HG02938 (cell line): ENCODE results near the gene COL18A1.

Experiments used
- ATAC-seq: cut with Tn5 transposase; IDR thresholded peaks from one replicate; pipeline ENCODE4 v1.9.1; 2021; ENCODE audit warnings: mild to moderate bottlenecking, moderate library complexity; ENCODE audit not compliant: unreplicated experiment

The COL18A1 gene

DNA sequence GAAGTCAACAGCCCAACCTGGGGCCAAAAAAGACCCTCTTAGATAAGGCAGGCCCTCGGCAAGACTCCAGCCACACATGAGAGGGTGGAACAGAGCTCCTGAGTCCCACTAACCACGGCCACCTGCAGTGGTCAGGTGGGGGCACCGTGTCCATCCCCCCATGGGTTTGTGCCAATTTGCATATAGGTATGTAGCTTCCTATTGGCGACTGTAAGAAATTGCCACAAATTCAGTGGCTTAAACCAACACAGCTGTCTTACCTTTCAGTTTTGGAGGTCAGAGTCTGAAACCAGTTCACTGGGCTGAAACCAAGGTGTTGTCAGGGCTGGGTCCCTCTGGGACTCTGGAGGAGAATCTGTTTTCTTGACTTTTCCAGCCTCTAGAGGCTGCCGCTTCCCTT, 59.3 kb downstream of the COL18A1 start:
- no peak for ATAC-seq

DNA sequence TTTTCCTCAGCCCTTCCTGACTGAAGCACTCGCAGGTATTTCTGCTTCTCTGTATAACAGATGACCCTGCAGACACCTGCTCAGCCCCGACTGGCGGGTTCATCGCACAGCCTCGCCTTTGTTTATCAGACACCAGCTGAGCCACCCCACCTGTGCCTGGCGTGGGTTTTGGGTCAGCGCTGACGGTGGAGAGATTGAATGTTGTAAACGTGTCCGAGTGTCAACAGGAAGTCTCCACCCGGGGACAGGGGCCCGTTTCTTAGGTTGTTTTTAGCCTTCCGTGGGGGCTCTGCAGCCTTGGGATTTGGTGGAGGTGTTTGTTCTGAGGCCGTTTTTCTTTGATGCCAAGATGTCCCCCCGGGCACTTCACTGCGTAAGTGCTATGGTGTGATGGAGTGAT, 60.1 kb downstream of the COL18A1 start:
- no peak for ATAC-seq

DNA sequence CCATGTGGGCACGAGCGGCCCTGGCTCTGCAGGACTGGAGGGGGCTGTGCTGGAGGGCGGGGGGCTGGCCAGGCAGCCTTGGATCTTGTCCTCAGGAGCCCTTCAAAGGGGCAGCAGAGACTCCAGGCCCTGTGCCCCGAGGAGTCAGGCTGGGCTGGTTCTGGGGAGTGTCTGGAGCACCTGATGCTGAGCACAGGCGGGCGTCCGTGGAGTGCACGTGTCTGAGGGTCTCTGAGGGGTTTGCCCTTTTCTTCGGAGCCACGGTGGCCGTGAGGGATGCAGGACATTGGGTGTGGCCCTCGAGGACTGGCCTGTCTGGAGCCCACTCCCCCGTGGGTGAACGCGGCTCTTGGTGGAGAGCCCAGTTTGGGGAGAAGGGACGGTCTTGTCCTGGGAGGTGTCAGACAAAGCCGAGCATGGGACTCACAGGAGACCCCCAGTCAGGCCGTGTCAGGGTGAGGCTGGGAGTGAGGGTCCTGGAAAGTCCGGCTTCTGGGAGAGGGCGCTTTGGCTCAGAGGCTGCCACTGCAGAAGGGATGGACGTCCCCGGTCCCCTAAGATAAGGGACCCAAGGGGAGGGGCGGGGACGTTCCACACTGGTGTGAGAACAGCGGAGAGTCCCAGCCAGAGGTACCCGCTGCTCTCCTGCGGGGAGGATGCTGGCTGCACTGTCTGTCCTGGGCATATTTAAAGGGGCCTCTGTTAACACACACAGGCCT, 60.8 kb downstream of the COL18A1 start:
- no peak for ATAC-seq

DNA sequence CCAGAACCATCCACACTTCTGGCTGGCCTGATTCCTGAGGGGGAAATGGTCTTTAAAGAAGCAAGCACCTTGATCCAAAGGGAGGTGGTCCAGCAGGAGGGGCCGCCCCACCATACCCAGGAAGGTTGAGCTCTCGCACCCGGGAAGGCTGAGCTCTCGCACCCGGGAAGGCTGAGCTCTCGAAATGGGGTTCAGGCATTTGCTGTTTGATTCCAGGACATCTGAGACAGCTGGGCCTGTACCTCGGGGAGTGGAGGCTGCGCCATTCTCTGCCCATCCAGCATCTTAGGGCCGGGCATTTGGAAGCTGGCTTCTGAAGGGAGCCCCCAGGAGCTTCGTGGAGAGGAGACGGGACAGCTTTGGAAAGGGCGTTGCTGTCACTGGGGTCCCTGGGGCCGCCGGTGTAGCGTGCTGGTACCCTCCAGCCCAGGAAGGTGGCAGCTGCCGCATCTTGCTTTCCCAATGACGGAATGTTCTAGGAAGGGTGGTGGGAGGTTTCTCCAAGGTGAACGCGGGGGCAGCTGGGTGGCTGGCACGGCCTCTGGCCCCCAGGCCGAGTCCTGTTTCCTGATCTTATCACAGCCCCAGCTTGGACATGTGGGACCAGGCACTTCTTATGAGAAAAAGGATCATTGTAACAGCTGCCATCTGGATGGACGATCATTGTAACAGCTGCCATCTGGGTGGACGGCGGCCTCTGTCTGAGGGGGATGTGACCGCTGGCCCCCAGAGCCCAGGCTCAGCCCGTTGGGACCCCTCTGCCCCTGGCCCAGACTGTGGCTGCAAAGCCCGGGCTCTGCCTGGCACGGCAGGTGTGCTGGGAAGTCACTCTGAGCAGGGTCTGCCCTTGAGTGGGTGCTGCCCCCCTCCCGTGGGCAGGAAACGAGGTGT, 61.6 kb downstream of the COL18A1 start:
- no peak for ATAC-seq

DNA sequence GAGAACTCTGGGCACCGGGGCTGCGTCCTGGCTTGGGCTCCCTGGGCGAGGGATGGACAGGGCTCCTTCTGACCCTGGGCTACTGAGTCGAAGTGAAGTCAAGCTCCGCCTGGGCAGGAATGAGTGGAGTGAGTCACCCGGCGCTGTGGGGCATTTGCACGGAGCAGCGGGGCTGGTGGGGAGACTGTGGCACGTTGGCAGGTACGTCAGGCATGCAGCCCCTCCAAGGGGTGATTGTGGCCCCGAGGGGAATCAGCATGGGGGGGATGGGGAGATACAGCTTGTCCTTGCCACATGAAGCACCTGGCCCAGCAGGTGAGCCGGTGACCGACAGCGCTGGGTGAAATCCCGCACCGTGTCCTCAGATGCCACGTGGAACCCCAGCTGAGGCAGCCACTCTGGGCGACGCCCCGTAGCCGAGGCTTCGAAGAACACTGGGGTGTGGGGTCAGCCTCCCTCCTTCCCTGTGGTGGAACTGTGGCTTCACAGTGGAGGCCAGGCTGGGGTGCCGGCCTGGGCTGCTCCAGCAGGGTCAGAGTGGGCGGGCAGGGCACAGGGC, 62.3 kb downstream of the COL18A1 start:
- ATAC-seq: no peak

DNA sequence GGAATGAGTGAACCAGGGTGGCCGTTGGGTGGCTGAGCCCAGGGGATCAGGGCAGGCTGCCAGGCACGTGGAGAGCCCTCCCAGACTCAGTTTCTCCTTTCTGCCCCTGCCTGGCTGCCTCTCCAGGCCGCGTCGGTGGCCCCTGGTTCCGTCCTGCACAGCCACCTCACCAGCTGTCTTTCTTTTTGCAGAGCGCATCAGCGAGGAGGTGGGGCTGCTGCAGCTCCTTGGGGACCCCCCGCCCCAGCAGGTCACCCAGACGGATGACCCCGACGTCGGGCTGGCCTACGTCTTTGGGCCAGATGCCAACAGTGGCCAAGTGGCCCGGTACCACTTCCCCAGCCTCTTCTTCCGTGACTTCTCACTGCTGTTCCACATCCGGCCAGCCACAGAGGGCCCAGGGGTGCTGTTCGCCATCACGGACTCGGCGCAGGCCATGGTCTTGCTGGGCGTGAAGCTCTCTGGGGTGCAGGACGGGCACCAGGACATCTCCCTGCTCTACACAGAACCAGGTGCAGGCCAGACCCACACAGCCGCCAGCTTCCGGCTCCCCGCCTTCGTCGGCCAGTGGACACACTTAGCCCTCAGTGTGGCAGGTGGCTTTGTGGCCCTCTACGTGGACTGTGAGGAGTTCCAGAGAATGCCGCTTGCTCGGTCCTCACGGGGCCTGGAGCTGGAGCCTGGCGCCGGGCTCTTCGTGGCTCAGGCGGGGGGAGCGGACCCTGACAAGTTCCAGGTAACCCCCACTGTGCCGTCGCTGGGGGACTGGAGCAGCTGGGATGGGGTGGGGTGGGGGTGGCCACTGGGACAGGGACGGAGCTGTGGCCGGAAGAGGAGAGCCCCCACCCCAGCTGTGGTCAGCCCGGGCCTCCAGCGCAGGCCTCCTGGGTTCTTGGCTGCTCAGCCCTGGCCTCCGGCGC, 63.3 kb downstream of the COL18A1 start:
- no peak for ATAC-seq

DNA sequence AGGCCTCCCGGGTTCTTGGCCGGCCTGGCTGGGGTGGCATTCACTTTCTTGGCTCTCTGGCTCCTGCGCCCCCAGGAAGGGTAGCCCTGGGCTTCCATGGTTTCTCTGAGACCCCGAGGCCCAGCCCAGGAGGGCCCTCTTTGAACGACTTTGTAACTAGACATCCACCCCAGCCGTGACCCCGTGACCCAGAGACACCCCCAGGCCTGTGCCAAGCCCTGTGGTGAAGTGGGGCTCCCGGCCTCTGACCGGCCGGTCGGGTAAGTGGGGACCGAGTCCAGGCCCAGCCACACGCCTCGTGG, 64.0 kb downstream of the COL18A1 start:
- no peak for ATAC-seq

DNA sequence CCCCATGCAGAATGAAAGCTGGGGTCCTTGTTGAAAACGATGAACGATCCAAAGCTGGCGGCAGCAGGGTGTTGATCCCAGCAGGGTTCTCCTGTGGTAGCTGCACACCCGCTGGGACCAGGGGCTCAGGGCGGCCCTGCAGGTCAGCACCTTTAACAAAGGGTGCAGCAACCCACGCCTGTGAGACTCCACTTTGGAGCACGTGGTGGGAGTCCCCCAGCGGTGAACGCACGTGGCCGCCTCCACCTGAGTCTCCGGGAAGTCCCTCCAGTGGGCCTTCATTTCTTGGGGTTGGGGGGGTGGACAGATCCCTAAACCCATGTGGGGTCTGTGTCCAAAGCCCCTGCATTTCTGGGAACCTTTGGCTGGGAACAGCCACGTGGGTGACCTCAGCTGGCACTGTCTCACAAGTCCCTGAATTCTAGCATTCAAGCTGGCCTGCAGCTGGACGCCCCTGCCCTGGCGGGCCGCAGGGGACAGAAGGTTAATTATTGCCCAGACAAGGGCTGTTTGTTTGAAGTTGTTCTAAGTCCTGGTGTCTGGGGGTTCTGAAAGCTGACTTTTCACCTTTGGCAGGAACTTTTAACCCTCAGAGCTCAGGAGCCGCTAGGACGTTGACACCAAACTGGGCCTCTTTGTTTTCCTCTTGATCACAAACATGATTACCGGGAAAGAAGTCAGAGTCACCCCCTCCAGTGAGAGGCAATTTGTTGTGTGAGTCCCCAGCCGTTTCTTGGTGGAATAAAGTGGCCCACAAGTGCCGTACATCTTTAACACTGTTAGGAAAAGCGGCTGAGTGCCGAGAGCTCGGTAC, 64.5 kb downstream of the COL18A1 start:
- ATAC-seq: no peak

DNA sequence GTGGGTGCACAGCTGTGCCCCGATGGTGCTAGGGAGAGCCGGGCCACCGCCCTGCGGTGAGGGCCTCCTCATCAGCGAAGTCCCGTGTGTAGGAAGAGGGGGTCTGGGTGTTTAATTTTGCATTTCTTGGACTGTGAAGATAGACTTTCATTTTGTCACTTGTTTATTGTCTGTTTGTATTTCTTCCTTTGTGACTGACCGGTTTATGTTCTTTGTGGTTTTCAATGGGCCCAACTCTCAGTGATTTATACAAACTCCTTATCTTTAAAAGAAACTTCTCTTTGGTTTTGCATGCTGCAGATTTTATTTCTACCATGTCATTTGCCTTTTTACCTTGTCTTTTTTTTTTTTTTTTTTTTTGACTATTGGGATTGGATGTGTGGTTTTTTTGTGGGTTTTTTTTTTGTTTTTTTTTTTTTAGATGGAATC, 65.1 kb downstream of the COL18A1 start:
- no peak for ATAC-seq

DNA sequence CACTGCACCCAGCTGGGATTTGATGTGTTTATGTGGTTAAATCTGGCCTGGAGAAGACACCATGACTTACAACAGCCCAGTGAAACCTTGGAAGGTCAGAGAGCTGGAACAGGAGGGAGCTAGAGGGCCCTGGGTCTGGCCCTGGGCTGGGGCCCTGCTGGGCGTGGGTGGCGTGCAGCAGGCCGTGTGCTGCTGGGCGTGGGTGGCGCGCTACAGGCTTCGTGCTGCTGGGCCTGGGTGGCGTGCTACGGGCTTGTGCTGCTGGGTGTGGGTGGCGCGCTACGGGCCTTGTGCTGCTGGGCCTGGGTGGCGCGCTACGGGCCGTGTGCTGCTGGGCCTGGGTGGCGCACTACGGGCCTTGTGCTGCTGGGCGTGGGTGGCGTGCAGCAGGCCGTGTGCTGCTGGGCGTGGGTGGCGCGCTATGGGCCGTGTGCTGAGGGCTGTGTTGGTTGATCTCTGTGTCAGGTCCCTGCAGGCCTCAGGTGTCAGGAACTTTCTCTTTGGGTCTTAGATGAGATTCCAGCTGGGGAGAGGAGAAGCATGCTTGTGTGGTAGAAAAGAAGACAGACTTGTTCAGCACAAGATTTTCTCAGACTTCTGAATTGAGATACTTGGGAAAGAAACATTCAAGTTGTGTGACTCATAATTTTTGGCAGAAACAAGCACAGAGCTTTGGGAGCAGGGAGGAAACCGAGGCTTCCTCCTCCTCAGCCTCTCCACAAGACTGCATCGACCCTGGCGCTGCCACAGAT, 66.0 kb downstream of the COL18A1 start:
- no peak for ATAC-seq

DNA sequence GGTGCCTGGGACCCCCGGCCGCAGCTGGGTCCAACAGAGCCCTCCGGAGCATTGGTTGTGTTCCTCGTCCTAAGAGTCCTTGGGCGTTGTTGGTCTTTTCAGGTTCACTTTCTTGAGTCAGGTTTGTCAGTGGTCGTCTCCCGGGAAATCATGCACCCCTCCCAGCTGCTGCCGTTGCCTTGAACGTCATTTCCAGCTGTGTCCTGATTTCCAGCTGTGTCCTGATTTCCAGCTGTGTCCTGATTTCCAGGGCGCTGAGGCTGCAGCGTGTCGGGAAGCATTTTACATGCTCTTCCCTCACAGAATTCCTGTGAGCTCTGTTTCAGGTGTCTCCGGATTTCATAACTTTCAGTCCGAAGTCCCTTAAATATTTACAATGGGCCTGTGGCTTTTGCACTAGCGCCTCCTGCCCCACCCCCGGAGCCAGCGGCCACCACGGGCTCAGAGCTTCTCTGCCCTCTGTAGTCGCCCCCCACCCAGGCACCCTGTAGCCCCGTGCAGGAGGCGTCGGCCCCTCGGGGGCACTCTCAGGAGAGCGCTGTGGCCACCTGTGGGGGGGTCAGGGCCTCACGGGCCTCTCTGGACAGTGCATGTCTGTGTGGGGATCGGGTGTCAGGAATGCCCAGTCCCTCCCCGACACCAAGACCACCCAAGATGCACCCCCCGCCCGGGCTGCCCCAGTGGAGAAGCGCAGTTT, 66.7 kb downstream of the COL18A1 start:
- ATAC-seq: no peak

DNA sequence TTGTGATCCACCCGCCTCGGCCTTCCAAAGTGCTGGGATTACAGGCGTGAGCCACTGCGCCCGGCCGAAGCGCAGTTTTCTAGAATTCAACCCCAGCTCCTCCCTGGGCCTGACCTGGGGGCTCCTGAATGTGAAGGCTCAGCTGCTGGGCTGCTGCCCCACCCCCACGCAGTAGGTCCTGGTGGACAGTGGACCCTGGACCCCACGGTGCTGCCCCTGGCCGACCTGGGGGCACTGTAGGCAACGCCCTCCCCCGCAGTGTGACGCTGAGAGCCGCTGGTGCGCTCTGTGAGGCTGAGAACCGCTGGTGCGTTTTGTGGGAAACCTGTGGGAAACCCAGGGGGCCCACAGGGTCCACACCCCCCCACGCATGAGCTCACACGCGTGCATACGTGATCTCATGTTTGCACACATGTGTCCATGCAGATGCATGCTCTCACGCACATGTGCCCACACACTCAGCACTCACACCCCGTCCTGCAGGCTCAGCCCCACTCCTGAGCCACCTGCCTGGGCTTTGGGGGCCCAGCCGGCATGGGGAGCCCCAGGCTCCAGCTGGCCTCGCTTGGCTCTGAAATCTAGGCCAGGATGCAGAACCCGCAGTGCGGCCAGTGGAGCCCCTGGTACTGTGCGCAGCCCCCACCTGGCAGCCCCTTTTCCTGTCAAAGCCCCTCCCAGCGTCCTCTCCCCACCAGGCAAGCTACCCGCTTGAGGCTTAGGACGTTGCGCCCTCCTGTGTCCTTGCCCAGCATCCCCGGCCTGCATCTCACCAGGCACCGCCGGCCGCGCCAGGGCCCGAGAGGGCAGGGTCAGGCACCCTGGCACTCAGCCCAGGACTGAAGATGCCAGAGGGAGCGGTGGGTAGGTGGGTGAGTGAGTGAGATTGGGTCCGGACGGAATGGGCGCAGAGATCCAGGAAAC, 67.7 kb downstream of the COL18A1 start:
- ATAC-seq: no peak

DNA sequence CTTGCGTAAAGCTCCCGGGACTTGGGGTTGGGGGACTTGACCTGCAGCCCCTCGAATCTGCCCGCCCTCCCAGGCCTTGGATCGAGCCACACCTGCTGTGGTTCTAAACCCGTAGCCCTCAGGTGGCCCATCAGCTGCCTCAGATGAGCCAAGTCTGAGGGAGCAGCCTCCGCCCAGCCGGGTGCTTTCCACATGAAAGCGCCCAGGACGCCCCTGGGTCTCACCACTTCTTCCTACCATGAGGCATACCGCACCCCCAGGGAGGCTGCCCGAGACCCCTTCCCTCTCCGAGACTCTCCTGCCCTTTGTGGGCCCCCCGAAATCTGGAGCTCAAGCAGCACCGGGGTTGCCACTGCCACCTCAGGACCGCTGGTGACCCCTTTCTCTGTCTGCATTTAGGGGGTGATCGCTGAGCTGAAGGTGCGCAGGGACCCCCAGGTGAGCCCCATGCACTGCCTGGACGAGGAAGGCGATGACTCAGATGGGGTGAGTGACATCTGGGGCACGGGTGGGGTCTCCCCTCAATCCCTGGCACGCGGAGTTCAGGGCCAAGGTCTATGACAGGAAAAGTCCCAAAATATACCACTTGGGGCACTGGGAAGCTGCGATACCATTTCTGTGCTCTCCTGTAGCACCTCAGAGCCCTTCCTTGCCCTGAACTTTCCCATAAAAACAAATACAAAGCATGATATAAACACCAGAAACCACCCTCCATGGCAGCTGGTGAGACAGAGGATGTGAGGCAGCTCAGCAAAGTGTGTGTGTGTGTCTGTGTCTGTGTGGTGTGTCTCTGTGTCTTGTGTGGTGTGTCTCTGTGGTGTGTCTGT, 68.7 kb downstream of the COL18A1 start:
- no peak for ATAC-seq

DNA sequence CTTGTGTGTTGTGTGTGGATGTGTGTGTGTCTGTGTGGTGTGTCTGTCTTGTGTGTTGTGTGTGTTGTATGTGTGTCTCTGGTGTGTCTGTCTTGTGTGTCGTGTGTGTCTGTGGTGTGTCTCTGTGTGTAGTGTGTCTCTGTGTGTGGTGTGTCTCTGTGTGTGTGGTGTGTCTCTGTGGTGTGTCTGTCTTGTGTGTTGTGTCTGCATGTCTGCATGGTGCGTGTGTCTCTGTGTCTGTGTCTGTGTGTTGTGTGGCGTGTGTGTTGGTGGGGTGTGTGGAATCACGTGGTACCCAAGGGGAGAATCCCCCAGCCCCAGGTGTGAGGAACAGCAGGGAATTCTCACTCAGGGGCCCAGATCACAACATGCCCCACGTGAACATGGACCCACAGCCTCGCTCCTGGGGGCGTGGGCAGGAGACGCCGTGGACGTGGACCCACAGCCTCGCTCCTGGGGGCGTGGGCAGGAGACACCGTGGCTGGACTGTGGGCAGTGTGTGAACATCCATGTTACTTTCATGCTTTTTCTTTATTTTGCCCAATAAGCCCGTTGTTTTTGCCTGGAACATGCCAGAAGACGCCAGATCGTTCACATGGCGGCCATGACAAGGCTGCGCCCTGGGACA, 69.5 kb downstream of the COL18A1 start:
- ATAC-seq: no peak

DNA sequence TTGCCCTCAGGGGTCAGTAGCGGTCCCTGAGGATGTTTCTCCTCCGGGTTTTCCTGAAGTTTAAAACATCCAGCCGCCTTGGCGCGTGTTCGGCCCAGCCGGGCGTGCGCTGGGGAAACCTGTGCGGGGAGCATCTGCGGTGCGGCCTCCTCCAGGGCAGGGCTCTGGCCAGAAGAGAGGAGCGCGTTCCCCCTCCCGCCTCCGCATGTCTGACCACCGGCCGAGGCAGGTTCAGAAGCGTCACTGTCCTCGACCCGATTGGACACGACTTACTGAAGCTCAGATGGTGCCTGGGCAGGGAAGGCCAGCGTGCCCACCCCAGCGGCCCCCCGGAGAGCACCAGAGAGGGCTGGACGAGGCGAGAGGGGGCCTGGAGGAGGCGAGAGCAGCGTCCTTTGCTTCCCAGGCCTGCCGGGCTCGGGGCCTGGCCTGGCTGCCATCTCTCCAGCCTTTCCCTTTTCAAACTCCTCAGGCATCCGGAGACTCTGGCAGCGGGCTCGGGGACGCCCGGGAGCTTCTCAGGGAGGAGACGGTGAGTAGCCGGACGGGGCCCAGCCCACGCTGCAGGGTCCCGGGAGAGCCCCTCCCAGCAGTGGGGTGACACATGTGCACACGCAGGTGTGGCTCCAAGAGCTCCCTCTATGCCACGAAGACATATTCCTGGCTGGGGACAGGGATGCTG, 70.2 kb downstream of the COL18A1 start:
- ATAC-seq: no peak
